ENCODE data around the gene LRIG2.

LRIG2 gene

GRCh38 chr1:113170519-113170918, 97.5 kb downstream of the LRIG2 start:
- no peak for DNase-seq (ENCODE audit: low spot score)

- DNase-seq (ENCODE audit: low spot score), result no peak
Measured at GRCh38 chr1:113178106-113178505, 105.1 kb downstream of the LRIG2 start.

DNA sequence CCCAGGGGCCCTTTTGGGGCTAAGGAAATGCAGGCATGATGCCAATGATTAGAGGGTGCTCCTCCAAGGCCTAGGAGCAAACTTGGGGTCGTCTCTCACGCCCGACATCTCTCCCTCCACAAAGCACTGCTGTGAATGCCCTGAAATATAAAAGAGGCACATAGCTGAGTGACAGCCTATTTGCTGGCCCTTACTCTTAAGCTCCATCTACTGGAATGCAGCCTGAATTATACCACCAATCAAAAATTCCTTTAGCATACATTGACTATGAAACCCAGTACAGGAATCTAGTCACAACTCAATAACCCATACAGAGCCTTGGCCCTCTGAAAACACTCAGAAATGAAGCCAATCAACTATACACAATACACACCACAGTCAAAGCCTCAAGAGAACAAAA, 105.5 kb downstream of the LRIG2 start:
- DNase-seq (ENCODE audit: low spot score), result no peak
